HG03135 (cell line): ENCODE measurements around the gene COG4.

Experiments
- ATAC-seq: cut with Tn5 transposase; IDR thresholded peaks from one replicate; pipeline ENCODE4 v1.9.1; 2021; ENCODE audit warnings: mild to moderate bottlenecking, moderate library complexity; ENCODE audit not compliant: unreplicated experiment

The COG4 gene

GRCh38 chr16:70434484-70435260 is 88.7 kb downstream of the COG4 start:
- no peak for ATAC-seq

DNA sequence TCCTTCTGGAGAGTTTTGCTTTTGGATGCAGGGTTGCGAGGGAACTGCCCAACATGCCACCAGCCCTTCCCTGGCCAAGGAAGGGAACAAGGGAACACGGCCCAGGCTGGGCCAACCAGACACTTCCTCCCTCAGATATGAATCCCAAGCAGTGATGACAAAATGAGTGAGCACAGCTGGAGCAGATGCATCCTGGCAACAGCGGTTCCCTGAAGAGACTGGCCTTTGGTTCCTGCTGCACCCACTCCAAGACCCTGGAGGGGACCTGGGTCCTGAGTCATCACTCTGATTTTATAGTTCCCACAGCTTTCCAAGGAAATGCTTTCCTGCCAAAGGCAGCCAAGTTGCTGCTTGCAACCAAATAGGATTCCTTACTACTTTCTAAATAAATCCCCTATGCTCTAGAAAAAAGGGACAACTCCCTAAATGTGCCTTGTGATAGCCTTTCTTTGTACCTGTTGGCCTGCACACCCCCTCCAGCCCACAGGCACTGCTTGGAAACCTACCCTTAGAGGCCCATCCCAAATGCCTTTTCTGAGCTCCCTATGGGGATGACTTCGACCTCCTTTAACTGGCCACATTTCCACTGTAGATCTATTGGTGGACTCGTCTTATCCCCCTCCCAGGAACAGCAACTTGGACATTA is 89.8 kb downstream of the COG4 start:
- ATAC-seq: no peak

GRCh38 chr16:70432723-70433457 is 90.5 kb downstream of the COG4 start:
- peak; percentile 19 for ATAC-seq

DNA sequence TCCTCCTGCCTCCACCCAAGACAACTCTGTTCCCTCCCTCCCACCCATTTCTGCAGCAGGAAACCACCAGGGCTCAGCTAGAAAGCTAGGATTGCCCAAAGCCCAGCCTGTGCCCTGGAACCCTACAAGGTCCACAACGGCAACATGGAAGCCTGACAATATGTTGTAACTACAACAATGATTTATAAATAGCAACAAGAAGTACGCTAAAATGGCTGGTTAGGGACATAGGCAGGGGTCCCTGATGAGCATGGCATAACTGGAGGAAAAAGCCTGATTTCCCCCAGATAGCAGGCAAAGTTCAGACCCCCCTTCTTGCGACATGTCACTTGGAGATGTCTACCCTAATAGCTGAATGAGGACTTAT is 91.0 kb downstream of the COG4 start:
- ATAC-seq: no peak

DNA sequence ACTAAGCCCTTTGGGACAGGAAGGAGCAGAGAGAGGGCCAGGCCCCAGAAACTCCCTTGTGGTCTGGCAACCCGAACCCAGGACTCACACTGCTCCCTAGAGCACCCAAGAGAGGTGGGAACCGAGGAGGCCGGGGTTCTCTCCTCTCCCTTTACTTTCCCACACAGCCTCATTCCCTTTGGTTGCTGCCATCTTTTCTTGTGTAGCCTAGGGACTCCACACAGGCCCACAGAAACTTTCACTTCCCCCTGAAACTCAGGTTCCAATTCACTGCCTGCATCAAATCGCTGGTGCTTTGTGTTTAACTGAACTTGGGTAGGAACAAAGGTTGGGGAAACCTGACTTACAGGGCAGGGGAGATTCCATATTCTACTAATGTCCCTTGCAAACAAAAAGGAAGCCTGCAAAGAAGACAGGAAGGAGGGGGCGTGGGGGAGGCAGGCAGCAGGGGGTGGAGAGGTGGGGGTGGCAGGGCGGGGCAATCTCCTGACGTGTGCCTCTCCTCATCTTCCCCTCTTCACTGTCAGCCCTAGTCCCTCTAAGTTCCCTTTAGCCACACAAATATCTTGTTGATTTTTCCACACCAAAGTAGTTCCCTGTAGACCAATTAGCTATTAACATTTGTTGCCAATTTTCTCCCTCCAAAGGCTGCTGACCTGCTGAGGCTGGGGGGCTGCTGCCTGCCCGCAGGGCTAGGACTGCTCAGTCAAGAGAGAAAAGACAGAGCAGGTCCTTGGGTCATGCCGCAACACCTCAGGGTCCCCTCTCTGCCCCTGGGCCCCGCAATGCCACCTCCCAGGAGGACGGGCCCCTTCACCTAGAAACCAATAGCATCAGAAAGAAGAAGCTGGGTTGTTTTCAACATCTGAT is 92.5 kb downstream of the COG4 start:
- peak; percentile 49 for ATAC-seq
